ENCODE data around the gene PPTC7. TPM values are rescaled to one million over a fixed set of nuclear protein-coding genes. Genes with fewer than 3 reads are reported as not detected.

Gene PPTC7
- total and polyA plus RNA-seq, 2 of the 13 experiments (the other 11 are each of a cell fraction or from before 2014, with no cell fraction given): 4.8 to 12.3 TPM

DNA sequence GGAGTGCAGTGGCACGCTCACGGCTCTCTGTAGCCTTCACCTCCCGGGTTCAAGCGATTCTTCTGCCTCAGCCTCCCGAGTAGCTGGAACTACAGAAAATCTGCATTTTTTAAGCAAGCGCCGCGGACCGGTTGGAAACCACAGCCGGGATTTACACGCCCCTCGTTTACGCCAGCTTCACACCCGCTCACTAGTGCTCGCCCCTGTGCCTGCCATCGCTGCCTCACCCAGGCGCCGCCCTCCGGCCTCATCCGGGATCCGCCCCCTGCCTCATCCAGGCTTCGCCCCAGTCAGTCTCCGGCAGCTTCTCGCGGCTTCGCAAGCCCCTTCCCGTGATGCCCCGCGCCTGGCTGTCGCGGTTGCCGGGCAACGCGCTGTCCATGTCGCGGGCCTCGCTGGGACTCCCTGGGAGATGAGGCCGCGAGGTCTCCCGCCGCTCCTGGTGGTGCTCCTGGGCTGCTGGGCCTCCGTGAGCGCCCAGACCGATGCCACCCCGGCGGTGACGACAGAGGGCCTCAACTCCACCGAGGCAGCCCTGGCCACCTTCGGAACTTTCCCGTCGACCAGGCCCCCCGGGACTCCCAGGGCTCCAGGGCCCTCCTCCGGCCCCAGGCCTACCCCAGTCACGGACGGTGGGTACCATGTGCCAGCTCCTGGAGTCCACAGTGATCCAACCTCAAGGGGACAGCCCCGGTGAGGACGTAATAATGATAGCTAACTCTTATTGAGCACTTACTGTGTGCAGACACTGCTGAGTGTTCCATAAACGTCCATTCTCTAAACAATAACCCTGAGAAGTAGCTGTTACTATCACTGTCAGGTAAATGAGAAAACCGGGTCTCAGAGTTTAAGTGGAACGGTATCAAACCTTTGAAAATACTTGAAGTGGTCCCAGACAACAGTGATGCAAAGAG, 30.9 kb upstream of the PPTC7 start, which contains the start of gene TCTN1 (continued):
- TF ChIP-seq ZNF362 (CRISPR knock-in tag; IDR thresholded peaks at IDR 0.05; ENCODE audit: borderline replicate concordance): no peak; the same call in 1 of the 2 replicates
- TF ChIP-seq SP1 (IDR thresholded peaks at IDR 0.05): no peak
- TF ChIP-seq SP1 (CRISPR knock-in tag; IDR thresholded peaks at IDR 0.05): peak; percentile 63
- TF ChIP-seq ZNF160 (CRISPR knock-in tag; IDR thresholded peaks at IDR 0.05): 0 out of 2 replicates have a peak, but pooled peaks have one; percentile 37
- no peak for TF ChIP-seq ZNF33A (CRISPR knock-in tag; IDR thresholded peaks at IDR 0.05; ENCODE audit: borderline replicate concordance)
- peak; percentile 71; the same call in 1 of the 2 replicates for TF ChIP-seq TBX2 (CRISPR knock-in tag; IDR thresholded peaks at IDR 0.05; ENCODE audit: borderline replicate concordance)
- peak; percentile 50; the same call in 1 of the 2 replicates for TF ChIP-seq NAIF1 (CRISPR knock-in tag; IDR thresholded peaks at IDR 0.05; ENCODE audit: borderline replicate concordance)
- TF ChIP-seq ZC3H4 (CRISPR knock-in tag; IDR thresholded peaks at IDR 0.05; ENCODE audit: borderline replicate concordance): no peak
- TF ChIP-seq TP53 (CRISPR knock-in tag; conservative IDR thresholded peaks at IDR 0.05): no peak
- TF ChIP-seq REL (CRISPR knock-in tag; conservative IDR thresholded peaks at IDR 0.05): no peak
- TF ChIP-seq ZNF292 (CRISPR knock-in tag; IDR thresholded peaks at IDR 0.05; ENCODE audit: borderline replicate concordance, low read depth): peak; percentile 81
- no peak for TF ChIP-seq ZNF101 (CRISPR knock-in tag; IDR thresholded peaks at IDR 0.05; ENCODE audit: borderline replicate concordance, low read depth)
- TF ChIP-seq, protein P1, sequence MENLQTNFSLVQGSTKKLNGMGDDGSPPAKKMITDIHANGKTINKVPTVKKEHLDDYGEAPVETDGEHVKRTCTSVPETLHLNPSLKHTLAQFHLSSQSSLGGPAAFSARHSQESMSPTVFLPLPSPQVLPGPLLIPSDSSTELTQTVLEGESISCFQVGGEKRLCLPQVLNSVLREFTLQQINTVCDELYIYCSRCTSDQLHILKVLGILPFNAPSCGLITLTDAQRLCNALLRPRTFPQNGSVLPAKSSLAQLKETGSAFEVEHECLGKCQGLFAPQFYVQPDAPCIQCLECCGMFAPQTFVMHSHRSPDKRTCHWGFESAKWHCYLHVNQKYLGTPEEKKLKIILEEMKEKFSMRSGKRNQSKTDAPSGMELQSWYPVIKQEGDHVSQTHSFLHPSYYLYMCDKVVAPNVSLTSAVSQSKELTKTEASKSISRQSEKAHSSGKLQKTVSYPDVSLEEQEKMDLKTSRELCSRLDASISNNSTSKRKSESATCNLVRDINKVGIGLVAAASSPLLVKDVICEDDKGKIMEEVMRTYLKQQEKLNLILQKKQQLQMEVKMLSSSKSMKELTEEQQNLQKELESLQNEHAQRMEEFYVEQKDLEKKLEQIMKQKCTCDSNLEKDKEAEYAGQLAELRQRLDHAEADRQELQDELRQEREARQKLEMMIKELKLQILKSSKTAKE (CRISPR knock-in tag; IDR thresholded peaks at IDR 0.05; ENCODE audit: borderline replicate concordance): no peak
- peak; percentile 50 for TF ChIP-seq CTCF (CRISPR knock-in tag; IDR thresholded peaks at IDR 0.05)
- TF ChIP-seq RAD51 (IDR thresholded peaks at IDR 0.05; ENCODE audit: borderline replicate concordance): no peak
- no peak for TF ChIP-seq ZFP41 (CRISPR knock-in tag; IDR thresholded peaks at IDR 0.05; ENCODE audit: borderline replicate concordance)
- TF ChIP-seq, protein P2, sequence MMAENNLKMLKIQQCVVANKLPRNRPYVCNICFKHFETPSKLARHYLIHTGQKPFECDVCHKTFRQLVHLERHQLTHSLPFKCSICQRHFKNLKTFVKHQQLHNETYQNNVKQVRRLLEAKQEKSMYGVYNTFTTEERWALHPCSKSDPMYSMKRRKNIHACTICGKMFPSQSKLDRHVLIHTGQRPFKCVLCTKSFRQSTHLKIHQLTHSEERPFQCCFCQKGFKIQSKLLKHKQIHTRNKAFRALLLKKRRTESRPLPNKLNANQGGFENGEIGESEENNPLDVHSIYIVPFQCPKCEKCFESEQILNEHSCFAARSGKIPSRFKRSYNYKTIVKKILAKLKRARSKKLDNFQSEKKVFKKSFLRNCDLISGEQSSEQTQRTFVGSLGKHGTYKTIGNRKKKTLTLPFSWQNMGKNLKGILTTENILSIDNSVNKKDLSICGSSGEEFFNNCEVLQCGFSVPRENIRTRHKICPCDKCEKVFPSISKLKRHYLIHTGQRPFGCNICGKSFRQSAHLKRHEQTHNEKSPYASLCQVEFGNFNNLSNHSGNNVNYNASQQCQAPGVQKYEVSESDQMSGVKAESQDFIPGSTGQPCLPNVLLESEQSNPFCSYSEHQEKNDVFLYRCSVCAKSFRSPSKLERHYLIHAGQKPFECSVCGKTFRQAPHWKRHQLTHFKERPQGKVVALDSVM (CRISPR knock-in tag; IDR thresholded peaks at IDR 0.05): peak; percentile 86
- peak; percentile 60; the same call in 1 of the 2 replicates for TF ChIP-seq ZNF251 (CRISPR knock-in tag; IDR thresholded peaks at IDR 0.05)
- TF ChIP-seq ZNF260 (CRISPR knock-in tag; IDR thresholded peaks at IDR 0.05; ENCODE audit: borderline replicate concordance, low read depth): no peak
- TF ChIP-seq, protein P3, sequence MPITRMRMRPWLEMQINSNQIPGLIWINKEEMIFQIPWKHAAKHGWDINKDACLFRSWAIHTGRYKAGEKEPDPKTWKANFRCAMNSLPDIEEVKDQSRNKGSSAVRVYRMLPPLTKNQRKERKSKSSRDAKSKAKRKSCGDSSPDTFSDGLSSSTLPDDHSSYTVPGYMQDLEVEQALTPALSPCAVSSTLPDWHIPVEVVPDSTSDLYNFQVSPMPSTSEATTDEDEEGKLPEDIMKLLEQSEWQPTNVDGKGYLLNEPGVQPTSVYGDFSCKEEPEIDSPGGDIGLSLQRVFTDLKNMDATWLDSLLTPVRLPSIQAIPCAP (CRISPR knock-in tag; IDR thresholded peaks at IDR 0.05; ENCODE audit: low read depth): no peak
